ENCODE measurements around the gene KIF9.
"Not testable (repeated sequence)": the region's sequence is repeated elsewhere in the genome, so short reads cannot be mapped to it uniquely, and the experiment has no call there.

DNA sequence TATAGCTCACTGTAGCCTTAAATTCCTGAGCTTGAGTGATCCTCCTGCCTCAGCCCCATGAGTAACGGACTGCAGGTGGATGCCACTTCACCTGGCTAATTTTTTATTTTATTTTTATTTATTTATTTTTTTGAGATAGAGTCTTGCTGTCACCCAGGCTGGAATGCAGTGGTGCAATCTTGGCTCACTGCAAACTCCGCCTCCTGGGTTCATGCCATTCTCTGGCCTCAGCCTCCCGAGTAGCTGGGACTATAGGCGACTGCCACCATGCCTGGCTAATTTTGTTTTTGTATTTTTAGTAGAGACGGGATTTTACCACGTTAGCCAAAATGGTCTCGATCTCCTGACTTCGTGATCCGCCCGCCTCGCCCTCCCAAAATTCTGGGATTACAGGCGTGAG lies 102.6 kb downstream of the KIF9 start:
- TF ChIP-seq EP300, POLR2A, POLR2AphosphoS5 (IDR thresholded peaks at IDR 0.05): not testable (repeated sequence)
- TF ChIP-seq, protein P1, sequence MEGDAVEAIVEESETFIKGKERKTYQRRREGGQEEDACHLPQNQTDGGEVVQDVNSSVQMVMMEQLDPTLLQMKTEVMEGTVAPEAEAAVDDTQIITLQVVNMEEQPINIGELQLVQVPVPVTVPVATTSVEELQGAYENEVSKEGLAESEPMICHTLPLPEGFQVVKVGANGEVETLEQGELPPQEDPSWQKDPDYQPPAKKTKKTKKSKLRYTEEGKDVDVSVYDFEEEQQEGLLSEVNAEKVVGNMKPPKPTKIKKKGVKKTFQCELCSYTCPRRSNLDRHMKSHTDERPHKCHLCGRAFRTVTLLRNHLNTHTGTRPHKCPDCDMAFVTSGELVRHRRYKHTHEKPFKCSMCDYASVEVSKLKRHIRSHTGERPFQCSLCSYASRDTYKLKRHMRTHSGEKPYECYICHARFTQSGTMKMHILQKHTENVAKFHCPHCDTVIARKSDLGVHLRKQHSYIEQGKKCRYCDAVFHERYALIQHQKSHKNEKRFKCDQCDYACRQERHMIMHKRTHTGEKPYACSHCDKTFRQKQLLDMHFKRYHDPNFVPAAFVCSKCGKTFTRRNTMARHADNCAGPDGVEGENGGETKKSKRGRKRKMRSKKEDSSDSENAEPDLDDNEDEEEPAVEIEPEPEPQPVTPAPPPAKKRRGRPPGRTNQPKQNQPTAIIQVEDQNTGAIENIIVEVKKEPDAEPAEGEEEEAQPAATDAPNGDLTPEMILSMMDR (IDR thresholded peaks at IDR 0.05) = not testable (repeated sequence)
